Measurements from ENCODE around the gene ROBO2.

The ROBO2 gene

GRCh38 chr3:77068808-77069207, 28.9 kb downstream of the ROBO2 start:
- Mint-ChIP-seq H3K4me3 (no peak overlapping the region), H3K36me3 (no peaks in the 10 kb centered on the region), H3K4me1 (no peaks in the 10 kb centered on the region), H3K9me3 (peaks cover 22% of the 10 kb centered on the region), H3K27ac (no peak overlapping the region)
- ATAC-seq (no peak), DNase-seq (ENCODE audit: low spot score in 2 of 2) (no peak)

GRCh38 chr3:77071364-77071763, 31.5 kb downstream of the ROBO2 start:
- Mint-ChIP-seq H3K27ac (no peak overlapping the region), H3K36me3 (no peaks in the 10 kb centered on the region), H3K9me3 (peaks cover 24% of the 10 kb centered on the region), H3K4me1 (no peaks in the 10 kb centered on the region), H3K4me3 (no peak overlapping the region)
- ATAC-seq (no peak), DNase-seq (ENCODE audit: low spot score in 2 of 2) (no peak)

DNA sequence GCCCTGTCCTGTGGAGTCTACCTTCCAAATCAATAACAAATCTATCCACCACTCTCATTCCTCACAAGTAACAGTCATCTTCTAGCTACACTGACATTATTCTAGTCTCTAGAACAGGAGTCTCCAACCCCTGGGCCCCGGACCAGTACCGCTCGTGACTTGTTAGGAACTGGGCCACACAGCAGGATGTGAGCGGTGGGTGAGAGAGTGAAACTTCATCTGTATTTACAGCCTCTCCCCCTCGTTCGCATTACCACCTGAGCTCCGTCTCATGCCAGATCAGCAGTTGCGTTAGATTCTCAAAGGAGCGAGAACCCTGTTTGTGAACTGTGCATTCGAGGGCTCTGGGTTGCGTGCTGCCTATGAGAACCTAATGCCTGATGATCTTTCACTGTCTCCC, 31.9 kb downstream of the ROBO2 start:
- Mint-ChIP-seq H3K4me3 (no peak overlapping the region), H3K27ac (no peak overlapping the region), H3K4me1 (no peaks in the 10 kb centered on the region), H3K36me3 (no peaks in the 10 kb centered on the region), H3K9me3 (peaks cover 24% of the 10 kb centered on the region)
- ATAC-seq (no peak), DNase-seq (ENCODE audit: low spot score in 2 of 2) (no peak)

GRCh38 chr3:77072232-77072631, 32.3 kb downstream of the ROBO2 start:
- DNase-seq (ENCODE audit: low spot score in 2 of 2) (no peak), ATAC-seq (no peak)
- H3K9me3 Mint-ChIP-seq: peaks cover 24% of the 10 kb centered on the region
- no peak overlapping the region for H3K27ac Mint-ChIP-seq
- H3K4me3 Mint-ChIP-seq: no peak overlapping the region
- H3K36me3 Mint-ChIP-seq: no peaks in the 10 kb centered on the region
- H3K4me1 Mint-ChIP-seq: no peaks in the 10 kb centered on the region

DNA sequence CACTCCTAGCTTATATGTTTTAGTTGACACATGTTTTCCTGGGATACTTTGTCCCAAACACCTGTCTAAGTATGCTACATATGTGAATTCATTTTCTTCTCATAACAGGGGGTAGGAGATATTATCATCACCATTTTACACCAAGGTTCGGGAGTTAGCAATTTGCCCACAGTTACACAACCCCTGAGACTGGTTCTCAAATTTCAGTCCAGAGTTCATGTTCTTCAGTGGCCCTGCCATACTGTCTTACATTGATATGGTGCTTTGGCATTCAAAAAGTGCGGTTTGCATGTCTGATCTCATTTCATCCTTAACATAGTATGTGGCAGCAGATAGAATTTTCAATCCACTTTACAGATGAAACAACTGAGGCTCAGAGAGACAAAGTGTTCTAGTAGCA, 38.4 kb downstream of the ROBO2 start:
- Mint-ChIP-seq H3K4me3 (no peak overlapping the region), H3K27ac (no peak overlapping the region), H3K9me3 (peaks cover 6% of the 10 kb centered on the region), H3K4me1 (no peaks in the 10 kb centered on the region), H3K36me3 (no peaks in the 10 kb centered on the region)
- ATAC-seq: no peak
- no peak for DNase-seq (ENCODE audit: low spot score in 2 of 2)

DNA sequence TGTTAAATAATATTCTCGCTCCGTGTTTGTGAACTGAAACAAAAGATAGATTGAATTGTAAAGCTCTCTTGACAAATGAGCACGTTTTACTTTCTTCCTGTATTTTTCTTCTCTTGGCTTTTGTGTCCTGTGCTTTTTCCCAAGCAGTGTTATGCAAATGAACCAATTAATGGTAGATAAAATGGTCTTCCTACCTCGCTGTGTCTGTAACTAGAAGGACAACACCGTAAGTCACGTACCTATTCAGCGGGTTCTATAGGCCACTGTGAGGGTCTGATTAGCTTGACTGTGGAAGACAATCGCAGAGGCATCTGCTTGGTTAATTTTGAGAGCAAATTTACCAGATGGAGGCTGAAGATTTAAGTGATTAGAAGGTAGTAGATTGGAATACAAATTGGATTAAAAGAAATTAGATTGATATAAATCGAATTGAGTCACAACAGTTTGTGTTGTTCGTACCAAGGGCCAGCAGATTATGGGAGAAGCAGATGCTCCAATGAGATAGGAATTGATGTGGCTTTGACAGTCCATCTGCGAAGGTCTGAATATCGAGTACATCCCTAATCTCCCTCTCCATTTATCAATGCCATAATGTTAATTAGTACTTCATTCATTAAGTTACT, 40.2 kb downstream of the ROBO2 start:
- Mint-ChIP-seq H3K27ac (no peak overlapping the region), H3K4me3 (no peak overlapping the region), H3K9me3 (peaks cover 8% of the 10 kb centered on the region), H3K4me1 (no peaks in the 10 kb centered on the region), H3K36me3 (no peaks in the 10 kb centered on the region)
- ATAC-seq (no peak), DNase-seq (ENCODE audit: low spot score in 2 of 2) (no peak)

- no peaks in the 10 kb centered on the region for H3K36me3 Mint-ChIP-seq
- no peaks in the 10 kb centered on the region for H3K4me1 Mint-ChIP-seq
- ATAC-seq (no peak), DNase-seq (ENCODE audit: low spot score in 2 of 2) (no peak)
- H3K9me3 Mint-ChIP-seq: peaks cover 8% of the 10 kb centered on the region
- H3K27ac Mint-ChIP-seq: no peak overlapping the region
- H3K4me3 Mint-ChIP-seq: no peak overlapping the region
These were observed 41.4 kb downstream of the ROBO2 start for GRCh38 chr3:77081240-77081661.

DNA sequence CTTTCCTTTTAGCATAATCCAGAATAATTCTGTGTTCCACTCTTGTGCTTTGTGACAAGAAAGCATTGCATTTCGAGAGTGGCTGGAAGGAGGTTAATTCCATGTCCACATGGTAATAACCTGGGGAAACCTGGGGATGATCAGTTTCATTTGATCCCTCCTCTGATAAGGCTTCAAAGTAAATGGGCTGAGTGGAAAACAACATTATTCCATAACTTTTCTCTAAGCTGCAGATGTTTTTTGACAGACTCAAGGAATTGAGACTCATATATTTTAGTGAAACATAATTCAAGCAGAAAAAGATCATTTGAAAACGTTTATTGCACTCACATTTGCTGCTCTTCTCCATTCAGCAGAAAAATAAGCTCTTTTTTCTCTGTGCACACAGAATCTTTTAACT, 44.6 kb downstream of the ROBO2 start:
- H3K9me3 Mint-ChIP-seq: peaks cover 10% of the 10 kb centered on the region
- ATAC-seq (no peak), DNase-seq (ENCODE audit: low spot score in 2 of 2) (no peak)
- no peaks in the 10 kb centered on the region for H3K36me3 Mint-ChIP-seq
- H3K27ac Mint-ChIP-seq: no peak overlapping the region
- H3K4me1 Mint-ChIP-seq: no peaks in the 10 kb centered on the region
- H3K4me3 Mint-ChIP-seq: no peak overlapping the region

DNA sequence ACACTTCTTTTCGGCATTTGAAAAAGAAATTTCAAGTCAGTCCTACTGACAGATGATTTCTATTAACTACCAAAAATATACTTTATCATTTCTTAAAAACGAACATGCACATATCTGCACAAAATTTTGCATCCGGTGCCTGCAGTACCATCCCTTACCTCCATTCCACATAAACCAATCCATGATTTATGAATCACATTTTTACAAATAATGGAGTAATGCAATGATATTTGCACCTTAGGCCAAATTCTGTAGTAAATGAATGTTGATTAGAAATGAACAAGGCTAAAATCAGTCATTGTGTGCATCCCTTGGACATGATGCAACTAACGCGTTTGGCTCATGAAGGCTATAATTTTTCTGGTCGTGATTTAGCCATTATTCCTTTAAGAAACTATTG, 46.5 kb downstream of the ROBO2 start:
- Mint-ChIP-seq H3K4me1 (no peaks in the 10 kb centered on the region), H3K27ac (no peak overlapping the region), H3K4me3 (no peak overlapping the region), H3K36me3 (no peaks in the 10 kb centered on the region), H3K9me3 (peaks cover 8% of the 10 kb centered on the region)
- ATAC-seq (no peak), DNase-seq (ENCODE audit: low spot score in 2 of 2) (no peak)

DNA sequence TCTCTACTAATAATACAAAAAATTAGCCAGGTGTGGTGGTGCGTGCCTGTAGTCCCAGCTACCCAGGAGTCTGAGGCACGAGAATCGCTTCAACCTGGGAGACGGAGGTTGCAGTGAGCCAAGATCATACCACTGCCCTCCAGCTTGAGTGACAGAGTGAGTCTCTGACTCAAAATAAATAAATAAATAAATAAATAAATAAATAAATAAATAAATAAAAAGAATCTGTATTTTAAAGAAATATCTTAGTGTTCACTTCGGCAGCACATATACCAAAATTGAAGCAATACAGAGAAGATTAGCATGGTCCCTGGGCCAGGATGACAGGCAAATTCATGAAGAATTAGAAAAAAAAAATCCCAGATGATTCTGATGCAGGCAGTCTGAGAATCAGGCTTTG, 51.9 kb downstream of the ROBO2 start:
- DNase-seq (ENCODE audit: low spot score in 2 of 2) (no peak), ATAC-seq (no peak)
- Mint-ChIP-seq H3K9me3 (peaks cover 8% of the 10 kb centered on the region), H3K4me1 (no peaks in the 10 kb centered on the region), H3K36me3 (no peaks in the 10 kb centered on the region), H3K27ac (no peak overlapping the region), H3K4me3 (no peak overlapping the region)

DNA sequence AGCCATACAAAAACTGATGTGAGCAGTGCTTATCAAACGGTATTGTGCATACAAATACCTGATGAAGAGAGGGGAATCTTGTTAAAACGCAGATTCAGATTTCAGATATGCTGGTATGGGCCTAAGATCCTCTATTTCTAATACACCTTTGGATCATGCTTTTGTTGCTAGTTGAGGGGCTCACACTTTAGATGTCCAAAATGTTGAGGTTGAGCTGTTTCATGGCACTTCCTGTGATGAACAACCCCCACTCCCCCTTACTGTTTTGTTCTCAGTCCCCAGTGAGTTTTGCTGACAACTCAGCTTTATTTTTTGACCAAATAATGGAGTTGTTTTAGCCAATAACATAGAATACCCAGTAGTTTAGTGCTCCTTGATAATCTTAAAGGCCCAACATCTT, 53.2 kb downstream of the ROBO2 start:
- Mint-ChIP-seq H3K27ac (no peak overlapping the region), H3K4me1 (no peaks in the 10 kb centered on the region), H3K36me3 (no peaks in the 10 kb centered on the region), H3K9me3 (peaks cover 13% of the 10 kb centered on the region), H3K4me3 (no peak overlapping the region)
- ATAC-seq (no peak), DNase-seq (ENCODE audit: low spot score in 2 of 2) (no peak)

DNA sequence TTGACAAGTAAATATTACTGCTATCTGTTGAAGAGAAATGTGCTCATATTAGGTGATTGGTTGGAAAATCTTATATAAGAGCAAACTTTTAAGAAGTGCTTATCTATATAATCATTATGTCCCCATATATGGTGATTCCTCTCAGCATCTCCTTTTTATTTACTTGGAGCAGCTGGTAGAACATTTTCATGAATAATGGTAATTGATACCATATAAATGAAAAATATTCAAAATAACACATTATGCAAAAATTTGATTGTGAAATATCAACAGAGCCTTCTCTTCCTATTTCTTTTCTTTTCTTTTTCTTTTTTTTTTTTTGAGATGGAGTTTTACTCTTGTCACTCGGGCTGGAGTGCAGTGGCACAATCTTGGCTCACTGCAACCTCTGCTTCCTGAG, 56.2 kb downstream of the ROBO2 start:
- no peaks in the 10 kb centered on the region for H3K4me1 Mint-ChIP-seq
- H3K9me3 Mint-ChIP-seq: peaks cover 18% of the 10 kb centered on the region
- H3K27ac Mint-ChIP-seq: no peak overlapping the region
- no peak overlapping the region for H3K4me3 Mint-ChIP-seq
- H3K36me3 Mint-ChIP-seq: no peaks in the 10 kb centered on the region
- DNase-seq (ENCODE audit: low spot score in 2 of 2) (no peak), ATAC-seq (no peak)

GRCh38 chr3:77096966-77097890, 57.3 kb downstream of the ROBO2 start:
- no peaks in the 10 kb centered on the region for H3K4me1 Mint-ChIP-seq
- no peak overlapping the region for H3K27ac Mint-ChIP-seq
- no peaks in the 10 kb centered on the region for H3K36me3 Mint-ChIP-seq
- peaks cover 20% of the 10 kb centered on the region for H3K9me3 Mint-ChIP-seq
- ATAC-seq (no peak), DNase-seq (ENCODE audit: low spot score in 2 of 2) (no peak)
- H3K4me3 Mint-ChIP-seq: no peak overlapping the region

- no peak for ATAC-seq
- H3K9me3 Mint-ChIP-seq: peaks cover 7% of the 10 kb centered on the region
- no peak for DNase-seq (ENCODE audit: low spot score in 2 of 2)
These were observed 63.3 kb downstream of the ROBO2 start for GRCh38 chr3:77102951-77103769.

DNA sequence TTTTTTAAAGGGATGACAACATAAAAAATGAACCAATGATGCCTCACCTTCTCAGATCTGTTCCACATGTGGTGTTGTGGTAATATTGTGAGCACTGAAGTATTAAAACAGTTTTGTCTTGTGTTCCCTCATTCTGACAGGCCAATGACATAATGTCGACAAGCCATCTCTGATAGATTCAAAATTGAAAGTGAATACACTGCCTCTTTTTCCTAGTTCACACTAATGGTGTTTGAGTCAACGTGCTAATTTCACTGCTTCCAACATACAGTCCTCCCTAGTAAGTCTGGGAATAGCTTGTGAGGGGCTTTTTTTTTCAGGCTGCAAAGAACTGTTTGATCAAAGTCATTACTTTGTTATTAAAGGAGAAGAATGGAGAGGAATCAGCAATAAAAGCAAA, 82.8 kb downstream of the ROBO2 start:
- H3K9me3 Mint-ChIP-seq: peaks cover 20% of the 10 kb centered on the region
- no peak overlapping the region for H3K27ac Mint-ChIP-seq
- ATAC-seq: no peak

More at GRCh38 chr3:77102951-77103769, 63.3 kb downstream of the ROBO2 start:
- Mint-ChIP-seq H3K4me3 (no peak overlapping the region), H3K36me3 (no peaks in the 10 kb centered on the region), H3K4me1 (no peaks in the 10 kb centered on the region), H3K27ac (no peak overlapping the region)

More for the DNA sequence above, 82.8 kb downstream of the ROBO2 start:
- no peak overlapping the region for H3K4me3 Mint-ChIP-seq
- no peak for DNase-seq (ENCODE audit: low spot score in 2 of 2)
- H3K36me3 Mint-ChIP-seq: no peaks in the 10 kb centered on the region
- H3K4me1 Mint-ChIP-seq: no peaks in the 10 kb centered on the region
